ENCODE results near the gene MAST4.
"Not testable (repeated sequence)": the region's sequence is repeated elsewhere in the genome, so short reads cannot be mapped to it uniquely, and the experiment has no call there.

MAST4 gene

DNA sequence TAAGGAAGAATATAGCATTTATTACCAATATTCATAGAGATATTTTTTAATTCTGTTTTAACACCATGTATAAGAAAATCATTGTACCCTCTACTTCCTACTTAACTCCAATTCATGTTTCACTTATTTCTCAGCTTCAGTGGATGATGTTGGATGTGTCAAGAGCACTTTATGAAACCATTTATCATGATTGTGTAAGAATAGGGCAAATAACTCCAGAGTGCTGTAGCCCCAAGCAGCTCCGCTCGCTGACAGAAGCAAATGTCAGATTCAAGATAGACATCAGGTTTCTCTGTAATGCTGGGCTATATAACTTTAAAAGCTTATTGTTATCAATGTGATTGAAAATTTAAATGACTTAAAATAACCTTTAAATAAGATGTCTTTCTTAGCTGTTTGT, 50.4 kb downstream of the MAST4 start:
- no peak for DNase-seq (ENCODE audit: low read depth in 2 of 2)

DNA sequence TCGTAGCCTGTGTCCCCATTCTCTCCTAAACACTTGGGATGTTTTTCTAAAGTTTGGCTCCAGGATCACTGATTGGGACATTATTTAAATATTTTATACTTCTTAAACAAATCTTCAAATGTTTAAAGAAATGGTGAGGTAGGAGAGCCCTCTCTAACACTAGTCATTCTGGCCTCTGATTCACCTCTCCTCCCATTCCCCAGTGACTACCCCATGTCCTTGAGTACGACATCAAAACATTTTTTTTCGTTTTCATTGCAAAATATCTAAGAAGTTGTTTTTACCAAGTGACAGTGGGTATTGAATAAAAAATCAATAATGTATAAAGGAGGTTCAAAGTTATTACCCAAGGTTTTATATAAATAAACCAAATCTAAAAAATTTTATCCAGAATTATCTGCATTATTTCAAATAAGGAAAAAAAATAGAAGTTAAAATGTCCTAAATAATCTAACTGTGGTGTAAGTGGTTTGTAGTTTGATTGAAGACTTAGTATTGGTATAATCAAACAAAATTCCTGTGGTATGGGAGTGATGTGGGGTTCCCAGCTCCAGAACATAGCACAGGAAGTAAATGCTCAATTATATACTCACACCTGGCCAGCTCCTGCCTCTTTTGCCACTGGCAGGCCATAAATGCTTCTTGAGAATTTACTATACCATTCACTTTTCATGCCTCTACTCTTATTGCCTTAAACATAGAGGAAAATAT, 51.1 kb downstream of the MAST4 start:
- DNase-seq (ENCODE audit: low read depth in 2 of 2) = no peak

GRCh38 chr5:66652818-66653217, 56.6 kb downstream of the MAST4 start:
- DNase-seq (ENCODE audit: low read depth in 2 of 2) = no peak

DNA sequence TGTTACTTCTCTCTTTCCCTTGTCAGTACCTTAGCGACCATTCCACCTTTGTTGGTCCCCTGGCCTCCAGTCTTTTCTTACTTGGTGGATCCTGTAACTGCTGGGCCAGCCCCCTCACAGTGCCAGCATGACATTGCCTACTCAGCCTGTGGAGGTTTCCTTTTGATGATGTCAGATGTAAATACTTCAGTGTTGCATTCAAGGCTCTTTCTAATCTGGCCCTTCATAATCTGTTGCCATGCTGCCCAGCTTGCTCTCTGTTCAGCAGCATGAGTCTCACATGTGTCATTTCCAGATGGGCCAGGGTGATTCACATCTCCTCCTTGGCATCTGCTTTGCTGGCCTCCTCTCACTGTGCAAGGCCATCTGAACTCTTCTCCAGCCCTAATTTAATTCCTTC, 57.1 kb downstream of the MAST4 start:
- DNase-seq (ENCODE audit: low read depth in 2 of 2) = no peak

DNA sequence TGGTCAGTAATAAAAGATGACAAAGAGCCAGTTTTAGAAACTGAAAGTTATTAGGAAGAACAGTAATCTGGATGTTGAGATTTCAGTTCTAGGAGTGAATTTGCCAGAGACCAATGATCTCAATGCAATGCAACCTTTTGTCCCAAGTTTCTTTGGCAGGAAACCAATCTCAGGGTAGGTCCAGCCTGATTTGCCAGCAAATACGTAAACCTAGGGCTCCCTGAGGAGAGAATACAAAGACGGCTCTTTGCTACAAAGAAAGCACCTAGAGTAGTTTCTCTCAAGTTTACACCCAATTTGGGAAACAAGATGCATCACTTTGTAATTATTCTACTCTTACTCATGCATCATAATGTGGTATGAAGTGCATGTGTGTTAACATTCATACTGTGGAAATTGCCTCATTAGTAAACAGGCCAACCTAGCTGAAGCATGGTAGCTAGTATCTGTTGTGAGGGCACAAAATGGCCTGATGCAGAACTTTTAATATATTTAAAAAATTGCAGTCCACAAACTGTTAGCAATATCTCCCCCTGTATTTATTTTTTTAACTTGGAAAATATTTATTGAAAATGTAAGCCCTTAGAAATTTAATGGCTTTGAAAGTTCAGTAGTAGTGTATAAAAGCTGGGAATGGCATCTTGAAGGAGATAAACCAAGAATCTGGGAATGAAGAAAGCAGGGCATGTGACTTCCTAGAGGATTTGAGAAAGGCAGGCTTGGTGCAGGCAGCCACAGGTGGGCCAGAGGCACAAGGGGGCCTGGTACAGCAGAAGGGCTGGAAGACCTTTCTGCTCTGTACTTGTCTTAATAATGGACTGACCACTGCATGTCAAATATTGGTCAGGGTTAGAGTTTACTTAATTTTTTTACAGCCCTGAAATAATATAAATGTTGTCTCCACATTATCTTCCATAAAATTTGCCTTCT, 59.5 kb downstream of the MAST4 start:
- DNase-seq (ENCODE audit: low read depth in 2 of 2) = no peak

GRCh38 chr5:66658516-66658915, 62.3 kb downstream of the MAST4 start:
- DNase-seq (ENCODE audit: low read depth in 2 of 2) = no peak

GRCh38 chr5:66659780-66660179, 63.6 kb downstream of the MAST4 start:
- no peak for DNase-seq (ENCODE audit: low read depth in 2 of 2)

- no peak for DNase-seq (ENCODE audit: low read depth in 2 of 2)
Measured at GRCh38 chr5:66660396-66660795, 64.2 kb downstream of the MAST4 start.

DNA sequence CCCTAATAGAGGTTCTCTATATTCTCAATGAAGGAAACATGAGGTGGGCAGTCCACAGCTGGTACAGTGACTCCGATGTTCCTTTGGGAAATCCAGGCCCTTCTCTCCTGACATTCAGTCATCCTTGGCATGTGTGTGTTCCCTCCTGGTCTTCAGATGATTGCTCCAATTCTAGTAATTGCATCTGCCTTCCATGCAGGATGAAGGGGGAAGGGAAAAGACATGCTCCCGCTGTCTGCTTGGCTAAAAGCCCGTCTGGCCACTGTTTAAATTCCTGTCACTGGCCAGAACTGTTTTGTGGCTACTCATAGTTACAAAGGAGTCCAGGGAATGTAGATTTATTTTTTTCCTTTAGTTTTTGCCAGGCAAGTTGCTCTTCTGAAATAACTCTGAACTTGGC, 65.0 kb downstream of the MAST4 start:
- no peak for DNase-seq (ENCODE audit: low read depth in 2 of 2)

GRCh38 chr5:66666778-66667177, 70.6 kb downstream of the MAST4 start:
- DNase-seq (ENCODE audit: low read depth in 2 of 2) = no peak

DNA sequence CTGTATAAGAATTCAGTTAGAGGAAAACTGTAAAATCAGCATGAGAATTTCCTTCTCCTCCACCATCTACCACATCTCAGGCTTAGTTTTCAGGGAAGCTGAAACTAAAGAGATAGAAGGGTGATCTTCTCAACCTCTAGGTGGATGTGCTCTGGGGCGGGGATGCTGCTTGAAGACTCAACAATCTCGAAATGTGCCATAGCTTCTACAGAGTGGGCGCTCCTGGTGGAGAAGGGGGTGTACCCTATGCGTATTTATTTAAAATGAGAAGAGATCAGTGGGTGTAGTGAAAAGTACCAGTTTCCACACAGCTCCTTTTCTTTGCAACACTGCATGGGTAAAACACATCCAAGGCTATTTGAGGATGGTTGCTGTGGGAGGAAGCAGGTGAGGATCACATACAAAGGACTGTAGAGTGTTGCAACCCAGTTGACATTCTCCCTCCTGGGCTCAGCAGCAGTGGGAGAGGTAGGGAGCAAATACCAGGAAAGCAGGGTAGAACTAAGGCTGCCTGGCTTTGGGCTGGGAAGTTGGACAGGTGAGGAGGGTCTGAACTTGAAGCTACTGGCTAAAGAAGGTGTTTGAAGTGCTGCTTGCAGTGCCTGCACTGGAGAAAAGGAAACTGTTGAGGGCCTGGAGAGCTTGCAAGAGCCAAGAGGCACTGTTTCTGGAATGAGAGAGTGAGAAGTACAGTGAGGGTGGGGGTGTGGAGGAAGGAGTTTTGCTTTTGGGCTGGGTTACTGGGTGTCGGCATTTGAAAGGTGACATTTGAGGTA, 73.1 kb downstream of the MAST4 start:
- DNase-seq (ENCODE audit: low read depth in 2 of 2) = no peak

DNA sequence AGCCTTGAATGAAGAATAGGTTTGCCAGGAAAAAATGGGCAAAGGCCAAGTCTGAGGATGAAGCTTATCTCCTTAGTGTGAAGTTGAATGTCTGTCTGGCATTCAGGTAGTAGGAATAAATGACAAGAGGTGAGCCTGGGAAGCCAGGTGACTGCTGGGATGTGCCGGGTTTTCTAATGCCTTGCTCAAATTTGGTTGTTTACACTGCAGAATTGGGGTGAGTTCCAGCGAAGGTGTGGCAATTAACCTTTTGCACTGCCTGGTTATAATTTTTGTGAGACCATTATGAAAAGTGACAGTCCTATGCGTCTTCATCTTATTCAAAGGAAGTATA, 73.6 kb downstream of the MAST4 start:
- no peak for DNase-seq (ENCODE audit: low read depth in 2 of 2)

GRCh38 chr5:66671305-66671704, 75.1 kb downstream of the MAST4 start:
- no peak for DNase-seq (ENCODE audit: low read depth in 2 of 2)

- DNase-seq (ENCODE audit: low read depth in 2 of 2) = no peak
Measured at GRCh38 chr5:66674802-66675201, 78.6 kb downstream of the MAST4 start.

DNA sequence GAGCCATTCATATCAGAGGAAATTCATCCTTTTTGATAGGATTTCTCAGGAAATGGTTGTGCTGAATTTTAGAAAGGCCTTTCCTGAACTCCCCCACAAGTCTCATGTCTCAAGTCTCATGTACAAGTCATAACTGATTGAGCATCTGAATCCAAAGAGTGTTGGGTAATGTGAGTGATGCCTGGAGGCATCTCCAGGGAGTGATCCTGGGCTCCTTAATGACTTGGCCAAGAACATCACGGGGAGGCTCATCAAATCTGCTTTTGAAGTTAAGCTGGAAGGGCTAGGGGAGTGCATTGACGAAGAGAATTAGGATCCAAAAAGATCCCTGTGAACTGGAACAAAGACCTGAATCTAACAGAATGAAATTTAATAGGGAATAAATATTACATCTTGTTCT, 79.2 kb downstream of the MAST4 start:
- DNase-seq (ENCODE audit: low read depth in 2 of 2) = no peak

DNA sequence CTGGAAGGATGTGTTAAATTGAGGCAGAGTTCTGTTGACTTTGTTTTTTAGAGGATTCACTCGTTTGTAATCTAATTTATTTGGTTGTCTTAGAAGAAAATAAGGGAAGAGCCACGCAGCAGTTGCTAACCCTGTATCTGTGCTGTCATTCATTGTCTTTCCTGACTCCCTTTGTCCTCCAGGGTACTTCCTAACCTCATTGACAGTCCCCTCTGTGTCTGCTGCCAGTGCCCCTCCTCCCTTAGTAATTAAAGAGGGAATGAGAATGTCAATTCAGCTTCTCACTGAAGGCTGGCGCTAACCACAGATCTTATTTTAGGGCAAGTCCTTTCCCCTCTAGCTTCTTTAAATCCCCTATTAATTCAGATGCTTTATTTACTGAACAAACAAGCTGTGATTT, 84.0 kb downstream of the MAST4 start:
- DNase-seq (ENCODE audit: low read depth in 2 of 2) = no peak

DNA sequence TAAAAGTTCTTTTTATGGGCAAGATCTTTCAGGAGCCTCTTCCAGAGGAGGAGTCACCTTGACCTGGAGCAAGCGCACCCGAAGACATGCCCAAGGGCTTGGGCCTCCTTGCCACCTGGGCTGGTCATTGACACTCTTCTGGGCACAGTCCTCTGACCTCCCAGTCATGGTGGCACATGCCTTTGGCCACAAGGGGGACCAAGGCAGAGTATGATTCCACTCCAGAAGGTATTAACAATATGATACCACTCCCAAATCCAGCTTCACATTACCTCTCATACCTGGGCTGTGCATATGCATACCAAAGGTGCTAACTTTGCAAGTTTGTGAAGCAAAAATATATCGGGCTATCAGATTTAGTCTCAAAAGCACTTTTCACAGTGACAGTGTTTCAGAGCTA, 84.6 kb downstream of the MAST4 start:
- DNase-seq (ENCODE audit: low read depth in 2 of 2) = no peak

GRCh38 chr5:66684663-66685062, 88.5 kb downstream of the MAST4 start:
- no peak for DNase-seq (ENCODE audit: low read depth in 2 of 2)

DNA sequence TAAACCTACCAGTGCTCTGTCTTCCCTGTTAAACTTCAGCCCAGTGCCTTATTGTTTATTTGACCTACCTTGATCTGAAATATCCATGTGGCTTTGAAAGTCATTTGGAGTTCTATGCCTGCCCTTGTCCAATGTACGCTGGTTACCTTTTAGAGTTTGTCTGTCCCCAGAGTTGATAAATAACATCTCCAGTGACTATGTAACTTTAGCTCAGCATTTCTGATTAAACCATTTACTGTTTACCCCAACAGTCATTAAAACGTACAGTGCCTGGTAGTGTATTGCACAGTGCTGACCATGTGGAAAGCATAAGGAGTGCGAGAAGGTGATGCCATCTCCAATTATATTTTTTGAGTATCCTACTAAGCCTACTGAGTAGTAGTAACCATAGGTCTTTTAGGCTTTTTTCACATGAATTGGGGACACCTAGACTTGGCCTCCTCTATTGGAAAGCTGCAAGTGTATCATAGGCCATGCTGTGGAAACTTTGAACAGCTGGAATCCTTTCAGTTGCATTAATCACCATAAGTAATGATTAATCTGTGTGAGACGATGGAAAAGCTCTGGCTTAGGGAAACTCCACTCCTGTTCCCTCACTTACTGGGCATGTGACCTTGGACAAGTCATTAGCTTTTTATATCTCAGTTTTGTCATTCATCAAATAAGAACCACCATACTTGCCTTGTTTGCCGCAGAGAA, 93.5 kb downstream of the MAST4 start:
- DNase-seq (ENCODE audit: low read depth in 2 of 2) = no peak

DNA sequence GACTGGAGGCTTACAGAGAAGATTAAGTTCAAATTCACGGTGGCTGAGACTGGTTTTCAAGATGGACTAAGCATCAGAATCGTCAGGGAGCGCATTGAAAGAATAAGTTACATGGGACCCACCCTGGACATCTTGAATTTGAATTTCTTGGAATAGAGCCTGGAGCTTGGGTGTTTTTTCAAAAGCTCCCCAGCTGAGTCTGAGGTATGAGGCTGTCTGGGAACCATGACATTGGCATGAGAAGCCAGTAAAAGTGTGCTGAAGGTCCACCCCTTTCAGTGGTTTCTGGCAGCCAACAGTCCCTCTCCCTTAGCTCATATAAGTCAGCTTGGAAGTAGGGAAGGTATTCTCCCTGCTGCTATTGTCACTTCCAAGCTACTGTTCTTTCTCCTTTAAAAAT, 97.8 kb downstream of the MAST4 start:
- no peak for DNase-seq (ENCODE audit: low read depth in 2 of 2)

DNA sequence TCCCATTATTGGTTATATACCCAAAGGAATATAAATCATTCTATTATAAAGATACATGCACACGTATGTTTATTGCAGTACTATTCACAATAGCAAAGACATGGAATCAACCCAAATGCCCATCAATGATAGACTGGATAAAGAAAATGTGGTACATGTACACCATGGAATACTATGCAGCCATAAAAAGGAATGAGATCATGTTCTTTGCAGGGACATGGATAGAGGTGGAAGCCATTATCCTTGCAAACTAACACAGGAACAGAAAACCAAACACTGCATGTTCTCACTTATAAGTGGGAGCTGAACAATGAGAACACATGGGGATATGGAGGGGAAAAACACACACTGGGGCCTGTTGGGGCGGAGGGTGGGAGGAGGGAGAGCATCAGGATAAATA, 99.6 kb downstream of the MAST4 start:
- not testable (repeated sequence) for DNase-seq (ENCODE audit: low read depth in 2 of 2)
